HG02973 (cell line): ENCODE results near the gene CFHR2.

Experiments used
- ATAC-seq: cut with Tn5 transposase; IDR thresholded peaks from one replicate; pipeline ENCODE4 v1.9.1; 2021; ENCODE audit warnings: moderate library complexity; ENCODE audit not compliant: unreplicated experiment

The CFHR2 gene

DNA sequence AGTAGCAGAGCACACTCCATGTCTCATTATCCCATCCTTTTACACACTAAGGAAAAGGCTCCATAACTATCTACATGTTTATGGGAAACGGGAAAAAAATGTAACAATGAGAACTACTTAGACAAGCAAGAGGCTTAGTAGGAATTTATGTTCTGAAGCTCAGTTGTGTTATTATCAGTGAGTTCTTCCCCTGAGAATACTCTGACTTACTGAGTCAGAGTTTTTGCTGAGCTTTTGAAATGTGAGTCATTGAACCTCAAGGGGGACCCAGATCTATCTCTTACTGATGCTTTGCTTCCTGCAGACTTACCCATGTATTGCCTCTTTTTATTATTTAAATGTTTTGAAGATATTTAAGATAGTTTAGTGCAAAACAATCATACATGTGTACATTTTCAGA, 53.9 kb downstream of the CFHR2 start:
- no peak for ATAC-seq

DNA sequence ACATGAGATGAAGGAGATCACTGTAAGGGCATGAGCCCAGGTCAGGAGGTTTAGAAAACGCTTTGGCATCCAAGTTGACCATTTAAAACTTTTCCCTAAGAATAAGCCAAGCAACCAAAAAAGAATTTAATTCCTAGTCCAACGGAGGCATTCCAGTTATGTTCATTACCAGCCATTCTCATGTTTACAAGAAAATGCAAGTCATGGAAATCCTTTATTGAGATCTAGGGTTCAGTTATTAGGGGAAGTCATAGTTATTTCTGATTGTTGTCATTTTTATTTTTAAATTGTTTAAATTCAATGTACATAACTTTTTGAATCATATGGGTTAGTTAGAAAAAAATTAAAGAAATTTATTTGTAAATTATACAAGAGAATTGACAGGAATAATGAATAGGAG, 58.3 kb downstream of the CFHR2 start:
- ATAC-seq, result no peak

DNA sequence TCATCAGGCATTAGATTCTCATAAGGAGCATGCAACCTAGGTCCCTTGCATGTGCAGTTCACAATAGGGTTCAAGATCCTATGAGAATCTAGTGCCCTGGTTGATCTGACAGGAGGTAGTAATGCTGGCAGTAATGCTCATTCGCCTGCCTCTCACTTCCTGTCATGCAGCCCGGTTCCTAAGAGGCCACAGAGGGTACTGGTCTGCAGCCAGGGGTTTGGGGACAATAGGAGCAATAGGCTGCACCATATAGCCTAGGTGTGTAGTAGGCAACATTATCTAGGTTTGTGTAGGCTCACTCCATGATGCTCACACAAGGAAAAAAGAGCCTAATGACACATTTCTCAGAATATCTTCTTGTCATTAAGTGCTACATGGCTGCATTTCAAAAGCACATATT, 59.6 kb downstream of the CFHR2 start:
- ATAC-seq, result no peak

- no peak for ATAC-seq
Measured at GRCh38 chr1:197008861-197009260, 65.3 kb downstream of the CFHR2 start.
